Right cardiac atrium (tissue), 5 donors: Measurements from ENCODE around the gene SPDYE3. TPM values are rescaled to one million over a fixed set of nuclear protein-coding genes. Genes with fewer than 3 reads are reported as not detected.
"Not testable (repeated sequence)": the region's sequence is repeated elsewhere in the genome, so short reads cannot be mapped to it uniquely, and the experiment has no call there.

Source experiments
- ATAC-seq, 2 donors: fragments of 200-7000 bp; cut with Tn5 transposase; one replicate each; pipeline versions ENCODE4 v1.8.0 to v1.9.1; 2020; ENCODE audit warnings: moderate library complexity in 2 of 2, mild to moderate bottlenecking in 1 of 2
- DNase-seq, 3 donors: peaks; one replicate each; pipeline ENCODE4 v3.0.0-alpha.2; 2020
- H3K27ac ChIP-seq: one replicate; pipeline ENCODE4 v1.5.1; 2013; ENCODE audit warnings: mild to moderate bottlenecking, low read length, control low read depth, moderate library complexity
- H3K27me3 ChIP-seq: one replicate; pipeline ENCODE4 v1.6.1; 2013; ENCODE audit not compliant: control insufficient read depth, insufficient read depth
- H3K4me1 ChIP-seq: one replicate; pipeline ENCODE4 v1.6.1; 2013; ENCODE audit warnings: low read length; ENCODE audit not compliant: control insufficient read depth, insufficient read depth
- H3K4me3 ChIP-seq: one replicate; pipeline ENCODE4 v1.5.1; 2013; ENCODE audit warnings: low read length, control low read depth
- H3K9me3 ChIP-seq: one replicate; pipeline ENCODE4 v1.6.1; 2013; ENCODE audit warnings: low read length; ENCODE audit not compliant: control insufficient read depth
- WGBS: extraction: QIAGEN DNeasy Blood & Tissue Kit; methylation state at CpG from one replicate; pipeline ENCODE4 v1.1.7; 2013; 5-methylcytosine and 5-hydroxymethylcytosine counted together
- intact Hi-C, 4 donors: fragments of 100-400 bp; cut with DNase I; formaldehyde crosslinking; loops; one replicate each; pipeline versions ENCODE4 v1.11.0 to v1.14.0; 2022 to 2023
- polyA plus RNA-seq: library from polyadenylated mRNA; stranded (reverse); fragments of 200-250 nt; gene quantifications from one replicate; pipeline ENCODE4 v1.2.3, GENCODE V29; 2013
- total RNA-seq, 4 donors: library from RNA; stranded (reverse); fragmentation: NEBNext Ultra II Directional; extraction: Animal tissue kit (Norgen Biotek cat#: 25700); gene quantifications; one replicate each; pipeline ENCODE4 v1.2.1, GENCODE V29; 2021
- donor health status: healthy with polysubstance abuse.
- donor health status: DM: no; HTN: yes; CAD: no.
- donor health status: DM: no; HTN: no; CAD: no.
- donor health status: DM: no; HTN: yes; CAD: no; lungs with severe emphysema.
- donor health status: DM: yes; HTN: yes; CAD: no.

Gene SPDYE3
- total and polyA plus RNA-seq, 5 donors: 0.20 TPM; not detected in 4

DNA sequence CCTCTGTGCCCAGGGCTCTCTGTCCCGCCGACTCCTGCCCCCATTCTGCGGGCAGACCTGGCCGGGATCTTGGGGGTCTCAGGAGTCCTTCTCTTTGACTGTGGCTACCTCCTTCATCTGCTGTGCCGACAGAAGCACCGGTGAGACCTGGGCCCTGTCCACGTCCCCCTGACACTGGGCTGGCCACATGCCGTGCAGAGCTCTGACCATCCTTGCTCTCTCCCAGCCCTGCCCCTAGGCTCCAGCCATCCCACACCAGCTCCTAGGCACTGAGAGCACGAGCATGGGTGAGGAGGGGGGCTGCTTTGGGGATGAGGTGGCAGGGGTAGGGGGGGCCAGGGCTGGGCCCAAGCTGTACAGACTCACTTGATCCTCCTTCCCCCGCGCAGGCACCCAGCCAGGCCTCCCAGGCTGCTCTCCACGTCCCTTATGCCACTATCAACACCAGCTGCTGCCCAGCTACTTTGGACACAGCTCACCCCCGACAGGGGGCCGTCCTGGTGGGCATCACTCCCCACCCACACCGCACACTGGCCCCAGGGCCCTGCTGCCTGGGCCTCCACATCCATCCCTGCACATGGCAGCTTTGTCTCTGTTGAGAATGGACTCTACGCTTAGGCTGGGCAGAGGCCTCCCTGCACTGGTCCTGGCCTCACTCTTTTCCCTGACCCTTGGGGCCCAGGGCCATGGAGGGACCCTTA lies 45.6 kb downstream of the SPDYE3 start:
- intact Hi-C loops: no loop called here
- Histone ChIP-seq H3K4me1 (no peaks in the 10 kb centered on the region), H3K27ac (no peak overlapping the region), H3K4me3 (no peak overlapping the region), H3K27me3 (no peaks in the 10 kb centered on the region), H3K9me3 (no peaks in the 10 kb centered on the region)
- 92% methylated on average over 16 of the region's 16 CpGs for WGBS
- peak in 1 of 2 donors; percentile 5 for ATAC-seq
- DNase-seq: no peak

- no peaks in the 10 kb centered on the region for H3K27me3 ChIP-seq
- intact Hi-C loops: no loop called here
Observed at GRCh38 chr7:100353685-100354330, 46.3 kb downstream of the SPDYE3 start.

DNA sequence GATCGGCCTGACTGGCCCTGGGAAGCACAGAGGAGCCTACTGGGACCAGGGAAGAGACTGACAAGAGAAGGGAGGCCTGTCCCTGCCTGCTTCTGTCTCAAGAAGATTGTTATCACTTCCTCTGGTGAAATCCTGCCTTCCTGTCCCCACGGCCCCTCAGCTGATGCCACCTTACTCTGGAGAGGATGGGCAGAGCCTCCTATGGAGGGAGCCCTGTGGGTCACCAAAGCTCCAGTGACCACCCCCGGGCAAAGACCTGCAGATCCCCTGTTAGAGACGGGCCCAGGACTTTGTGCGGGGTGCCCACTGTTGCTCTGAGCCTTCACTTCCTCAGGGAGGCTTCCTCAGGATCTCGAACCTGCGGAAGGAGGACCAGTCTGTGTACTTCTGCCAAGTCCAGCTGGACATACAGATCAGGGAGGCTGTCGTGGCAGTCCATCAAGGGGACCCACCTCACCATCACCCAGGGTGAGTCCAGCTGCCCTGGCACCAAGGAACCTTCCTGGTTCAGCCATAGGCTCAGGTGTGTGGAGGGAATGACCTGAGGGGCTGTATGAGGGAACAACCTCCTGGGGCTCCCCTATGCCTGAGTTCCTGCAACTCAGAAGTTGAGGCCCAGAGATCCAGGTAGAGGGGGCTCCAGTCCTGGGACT lies 49.0 kb downstream of the SPDYE3 start:
- Histone ChIP-seq H3K4me1 (no peaks in the 10 kb centered on the region), H3K27ac (no peak overlapping the region), H3K27me3 (no peaks in the 10 kb centered on the region), H3K9me3 (no peaks in the 10 kb centered on the region), H3K4me3 (no peak overlapping the region)
- 82% methylated on average over 8 of the region's 8 CpGs for WGBS
- ATAC-seq (no peak), DNase-seq (no peak)
- intact Hi-C loops: no loop called here

More at GRCh38 chr7:100353685-100354330, 46.3 kb downstream of the SPDYE3 start:
- DNase-seq (no peak), ATAC-seq (no peak)
- no peaks in the 10 kb centered on the region for H3K4me1 ChIP-seq
- WGBS: 87% methylated on average over 6 of the region's 6 CpGs
- no peaks in the 10 kb centered on the region for H3K9me3 ChIP-seq
- H3K27ac ChIP-seq: no peak overlapping the region
- H3K4me3 ChIP-seq: no peak overlapping the region

DNA sequence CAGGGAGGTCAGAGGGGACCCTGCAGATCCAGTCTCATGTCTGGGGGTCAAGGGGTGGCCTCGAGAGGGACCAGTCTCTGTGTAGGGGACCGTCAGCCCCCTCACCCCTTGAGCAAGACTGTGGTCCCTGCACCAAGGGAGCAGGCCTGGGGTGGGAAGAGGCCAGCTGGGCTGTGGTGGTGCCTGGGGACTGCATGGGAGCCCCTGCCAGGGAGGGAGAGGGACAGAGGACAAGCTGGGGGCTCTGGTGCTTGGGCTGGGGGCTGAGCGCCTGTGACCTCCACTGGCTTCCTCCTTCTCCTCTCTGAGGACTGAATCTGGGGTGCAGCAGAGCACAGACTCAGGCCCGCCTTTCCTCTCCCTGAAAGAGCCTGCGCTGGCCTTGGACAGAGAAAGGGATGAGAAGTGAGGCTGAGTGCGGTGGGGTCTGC lies 49.6 kb downstream of the SPDYE3 start:
- no peak overlapping the region for H3K4me3 ChIP-seq
- WGBS: 94% methylated on average over 6 of the region's 6 CpGs
- H3K27ac ChIP-seq: no peak overlapping the region
- no peaks in the 10 kb centered on the region for H3K4me1 ChIP-seq
- H3K9me3 ChIP-seq: no peaks in the 10 kb centered on the region
- ATAC-seq: no peak
- no peaks in the 10 kb centered on the region for H3K27me3 ChIP-seq
- intact Hi-C loops: no loop called here
- no peak for DNase-seq

DNA sequence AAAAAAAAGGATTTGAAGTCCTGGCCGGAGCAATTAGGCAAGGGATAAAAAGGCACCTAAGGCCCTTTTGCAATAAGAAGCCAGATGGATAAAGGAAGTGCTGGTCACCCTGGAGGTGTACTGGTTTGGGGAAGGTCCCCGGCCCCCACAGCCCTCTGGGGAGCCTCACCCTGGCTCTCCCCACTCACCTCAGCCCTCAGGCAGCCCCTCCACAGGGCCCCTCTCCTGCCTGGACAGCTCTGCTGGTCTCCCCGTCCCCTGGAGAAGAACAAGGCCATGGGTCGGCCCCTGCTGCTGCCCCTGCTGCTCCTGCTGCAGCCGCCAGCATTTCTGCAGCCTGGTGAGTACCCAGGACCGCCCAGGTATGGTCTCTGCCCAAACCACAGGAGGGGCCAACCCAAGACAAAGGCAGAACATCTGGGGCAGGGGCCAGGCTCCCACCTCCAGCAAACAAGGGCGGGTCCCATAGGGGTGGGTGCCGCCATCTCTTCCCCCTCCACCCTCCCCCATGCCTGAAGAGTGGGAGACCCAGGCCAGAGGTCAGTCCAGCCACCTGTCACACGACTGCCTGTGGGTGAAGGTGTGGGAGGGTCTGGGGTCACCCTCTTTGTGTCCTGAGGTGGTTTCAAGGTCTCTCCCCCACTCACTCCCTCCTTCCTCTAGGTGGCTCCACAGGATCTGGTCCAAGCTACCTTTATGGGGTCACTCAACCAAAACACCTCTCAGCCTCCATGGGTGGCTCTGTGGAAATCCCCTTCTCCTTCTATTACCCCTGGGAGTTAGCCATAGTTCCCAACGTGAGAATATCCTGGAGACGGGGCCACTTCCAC lies 50.7 kb downstream of the SPDYE3 start, which contains the start of gene PILRB:
PILRB (plus strand) TSS at position 91 of the 830 bp plus-strand sequence; CDS start at position 277, 186 bp downstream.
- H3K4me3 ChIP-seq: no peak within 1 kb of the TSS
- H3K9me3 ChIP-seq: no peaks in the 10 kb centered on the region
- ATAC-seq: no peak
- DNase-seq: peak in 1 of 3 donors; percentile 16
- no peaks in the 10 kb centered on the region for H3K4me1 ChIP-seq
- H3K27me3 ChIP-seq: no peaks in the 10 kb centered on the region
- intact Hi-C loops: no loop called here
- WGBS: 85% methylated on average over 11 of the region's 11 CpGs
- no peak within 1 kb of the TSS for H3K27ac ChIP-seq

DNA sequence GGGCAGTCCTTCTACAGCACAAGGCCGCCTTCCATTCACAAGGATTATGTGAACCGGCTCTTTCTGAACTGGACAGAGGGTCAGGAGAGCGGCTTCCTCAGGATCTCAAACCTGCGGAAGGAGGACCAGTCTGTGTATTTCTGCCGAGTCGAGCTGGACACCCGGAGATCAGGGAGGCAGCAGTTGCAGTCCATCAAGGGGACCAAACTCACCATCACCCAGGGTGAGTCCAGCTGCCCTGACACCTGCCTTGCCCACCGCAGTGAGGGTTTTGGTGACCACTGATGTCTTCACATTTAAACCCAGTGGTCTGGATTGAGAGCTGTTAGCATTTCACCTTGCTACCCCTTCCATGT lies 51.3 kb downstream of the SPDYE3 start:
- peak in 1 of 3 donors; percentile 19 for DNase-seq
- no peak for ATAC-seq
- WGBS: 96% methylated on average over 8 of the region's 8 CpGs
- H3K27me3 ChIP-seq: no peaks in the 10 kb centered on the region
- no peak overlapping the region for H3K4me3 ChIP-seq
- no peak overlapping the region for H3K27ac ChIP-seq
- intact Hi-C loops: no loop called here
- H3K9me3 ChIP-seq: no peaks in the 10 kb centered on the region
- no peaks in the 10 kb centered on the region for H3K4me1 ChIP-seq

DNA sequence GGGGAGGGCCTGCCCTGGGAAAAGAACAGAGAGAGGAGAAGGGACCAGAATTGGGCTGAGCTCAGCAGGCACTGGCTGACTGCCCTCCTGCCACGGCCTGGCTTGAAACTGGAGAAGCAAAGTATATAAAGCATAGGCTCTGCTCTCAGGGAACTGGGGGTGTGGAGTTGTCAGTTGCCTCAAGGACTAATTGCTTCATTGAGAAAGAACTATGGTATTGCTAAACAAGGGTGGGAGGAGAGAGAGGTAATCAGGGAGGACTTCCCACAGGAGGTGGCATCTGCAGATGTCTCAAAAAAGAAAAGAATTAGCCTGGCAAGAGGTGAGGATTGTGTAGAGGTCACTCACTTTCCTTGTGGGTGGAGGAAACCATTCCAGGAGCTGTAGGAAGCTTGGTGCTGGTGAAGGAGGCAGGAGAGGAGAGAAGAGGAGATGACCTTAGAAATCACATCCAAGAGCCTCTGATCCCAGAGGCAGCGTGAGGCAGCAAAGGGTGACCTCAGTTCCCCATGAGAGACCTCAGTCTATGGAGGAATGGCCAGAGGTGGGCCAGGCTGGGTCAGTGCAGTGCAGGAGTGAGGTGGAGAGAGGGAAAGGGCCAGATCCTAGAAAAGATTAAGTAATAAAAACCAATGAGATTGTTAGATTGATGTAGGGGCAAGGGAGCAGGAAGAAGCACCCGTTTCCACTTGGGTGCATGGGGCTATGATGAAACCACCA lies 52.8 kb downstream of the SPDYE3 start:
- 83% methylated on average over 3 of the region's 3 CpGs for WGBS
- no peaks in the 10 kb centered on the region for H3K4me1 ChIP-seq
- H3K9me3 ChIP-seq: no peaks in the 10 kb centered on the region
- H3K27me3 ChIP-seq: no peaks in the 10 kb centered on the region
- peak in 1 of 3 donors; percentile 31 for DNase-seq
- intact Hi-C loops: no loop called here
- ATAC-seq: no peak
- no peak overlapping the region for H3K4me3 ChIP-seq
- no peak overlapping the region for H3K27ac ChIP-seq

- intact Hi-C loops: no loop called here
- no peaks in the 10 kb centered on the region for H3K27me3 ChIP-seq
- no peak for ATAC-seq
- DNase-seq: no peak
- no peaks in the 10 kb centered on the region for H3K4me1 ChIP-seq
- no peaks in the 10 kb centered on the region for H3K9me3 ChIP-seq
- H3K4me3 ChIP-seq: no peak overlapping the region
- H3K27ac ChIP-seq: no peak overlapping the region
Observed at GRCh38 chr7:100363098-100363497, 55.6 kb downstream of the SPDYE3 start.

DNA sequence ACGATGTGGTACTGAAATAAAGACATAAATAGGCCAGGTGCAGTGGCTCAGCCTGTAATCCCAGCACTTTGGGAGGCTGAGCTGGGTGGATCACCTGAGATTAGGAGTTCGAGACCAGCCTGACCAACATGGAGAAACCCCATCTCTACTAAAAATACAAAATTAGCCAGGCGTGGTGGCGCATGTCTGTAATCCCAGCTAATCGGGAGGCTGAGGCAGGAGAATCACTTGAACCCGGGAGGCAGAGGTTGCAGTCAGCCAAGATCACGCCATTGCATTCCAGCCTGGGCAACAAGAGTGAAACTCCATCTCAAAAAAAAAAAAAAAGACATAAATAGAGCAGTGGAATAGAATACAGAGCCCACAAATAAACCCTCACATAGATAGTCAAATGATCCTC lies 56.3 kb downstream of the SPDYE3 start:
- DNase-seq, intact Hi-C loops, H3K4me1 ChIP-seq, H3K27me3 ChIP-seq, H3K27ac ChIP-seq, H3K9me3 ChIP-seq, ATAC-seq, H3K4me3 ChIP-seq: not testable (repeated sequence)
- 98% methylated on average over 7 of the region's 7 CpGs for WGBS

DNA sequence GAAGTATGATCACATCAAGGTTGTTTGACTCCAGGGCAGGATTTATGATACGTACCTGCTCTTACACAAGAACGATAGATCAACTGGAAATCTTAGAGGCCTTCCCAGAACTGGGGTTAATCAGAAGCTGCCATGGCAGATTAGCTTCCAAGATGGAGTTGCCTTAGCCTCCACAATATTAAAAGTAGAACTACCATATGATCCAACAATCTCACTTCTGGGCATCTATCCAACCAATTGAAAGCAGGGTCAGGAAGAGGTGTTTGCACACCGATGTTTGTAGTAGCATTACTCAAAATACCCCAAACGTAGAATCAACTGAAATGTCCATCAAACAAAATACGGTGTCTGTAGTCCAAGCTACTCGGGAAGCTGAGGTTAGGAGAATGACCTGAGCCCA lies 57.0 kb downstream of the SPDYE3 start:
- H3K4me3 ChIP-seq: no peak overlapping the region
- H3K27me3 ChIP-seq: no peaks in the 10 kb centered on the region
- H3K9me3 ChIP-seq: no peaks in the 10 kb centered on the region
- DNase-seq (no peak), ATAC-seq (no peak)
- WGBS: 86% methylated on average over 6 of the region's 6 CpGs
- no peak overlapping the region for H3K27ac ChIP-seq
- H3K4me1 ChIP-seq: no peaks in the 10 kb centered on the region
- intact Hi-C loops: no loop called here
